Measurements from ENCODE around the gene RCAN1. TPM values are rescaled to one million over a fixed set of nuclear protein-coding genes. Genes with fewer than 3 reads are reported as not detected.

Gene RCAN1
- polyA plus RNA-seq, 3 donors, result 5.2 to 17.5 (median 15.1) TPM

- Histone ChIP-seq H3K9ac (ENCODE audit: insufficient read depth, low read length, poor library complexity, severe bottlenecking) (no peak overlapping the region), H3K9me3 (replicated peaks in 1 of 2; ENCODE audit: control insufficient read depth in 1 of 2, insufficient read depth in 1 of 2, low read length in 2 of 2) (no peaks in the 10 kb centered on the region), H3K27ac (ENCODE audit: low read depth in 1 of 2, low read length in 2 of 2) (no peak overlapping the region), H3K4me2 (replicated peaks; ENCODE audit: extremely low read depth, low read length, poor library complexity, severe bottlenecking) (no peak overlapping the region), H3K4me3 (replicated peaks in 1 of 3; ENCODE audit: low read depth in 2 of 3, low read length in 3 of 3) (no peak overlapping the region), H3K27me3 (ENCODE audit: control insufficient read depth in 2 of 2, insufficient read depth in 2 of 2, low read length in 2 of 2) (no peaks in the 10 kb centered on the region), H3K36me3 (replicated peaks in 1 of 2; ENCODE audit: control insufficient read depth in 1 of 2, insufficient read depth in 2 of 2, low read length in 2 of 2) (no peaks in the 10 kb centered on the region), H4K20me1 (ENCODE audit: insufficient read depth, low read length) (no peaks in the 10 kb centered on the region), H3K4me1 (ENCODE audit: control insufficient read depth in 1 of 2, insufficient read depth in 2 of 2, low read length in 2 of 2) (peaks cover 12 to 13% of the 10 kb centered on the region in 2 donors), H2AFZ (ENCODE audit: insufficient read depth, low read depth, low read length, poor library complexity, severe bottlenecking) (no peak overlapping the region), H3K79me2 (ENCODE audit: insufficient read depth, low read length) (no peaks in the 10 kb centered on the region)
- Mint-ChIP-seq H3K4me3 (no peak overlapping the region), H3K9me3 (no peaks in the 10 kb centered on the region), H3K4me1 (peaks cover 19% of the 10 kb centered on the region), H3K36me3 (no peaks in the 10 kb centered on the region), H3K27ac (no peak overlapping the region), H3K27me3 (ENCODE audit: low read depth in 3 of 3) (peaks cover 0 to 5% (median 0%) of the 10 kb centered on the region in 3 donors)
- no peak for DNase-seq
- intact Hi-C loops (cut with micrococcal nuclease), result no loop called here
- TF ChIP-seq, protein P1, sequence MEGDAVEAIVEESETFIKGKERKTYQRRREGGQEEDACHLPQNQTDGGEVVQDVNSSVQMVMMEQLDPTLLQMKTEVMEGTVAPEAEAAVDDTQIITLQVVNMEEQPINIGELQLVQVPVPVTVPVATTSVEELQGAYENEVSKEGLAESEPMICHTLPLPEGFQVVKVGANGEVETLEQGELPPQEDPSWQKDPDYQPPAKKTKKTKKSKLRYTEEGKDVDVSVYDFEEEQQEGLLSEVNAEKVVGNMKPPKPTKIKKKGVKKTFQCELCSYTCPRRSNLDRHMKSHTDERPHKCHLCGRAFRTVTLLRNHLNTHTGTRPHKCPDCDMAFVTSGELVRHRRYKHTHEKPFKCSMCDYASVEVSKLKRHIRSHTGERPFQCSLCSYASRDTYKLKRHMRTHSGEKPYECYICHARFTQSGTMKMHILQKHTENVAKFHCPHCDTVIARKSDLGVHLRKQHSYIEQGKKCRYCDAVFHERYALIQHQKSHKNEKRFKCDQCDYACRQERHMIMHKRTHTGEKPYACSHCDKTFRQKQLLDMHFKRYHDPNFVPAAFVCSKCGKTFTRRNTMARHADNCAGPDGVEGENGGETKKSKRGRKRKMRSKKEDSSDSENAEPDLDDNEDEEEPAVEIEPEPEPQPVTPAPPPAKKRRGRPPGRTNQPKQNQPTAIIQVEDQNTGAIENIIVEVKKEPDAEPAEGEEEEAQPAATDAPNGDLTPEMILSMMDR (IDR thresholded peaks at IDR 0.05), result no peak
- 100% methylated on average over 1 of the region's 6 CpGs for WGBS (ENCODE audit: insufficient coverage)
Observed at GRCh38 chr21:34625030-34625593, 10.2 kb upstream of the RCAN1 start.

GRCh38 chr21:34623516-34623915 is 8.6 kb upstream of the RCAN1 start:
- Histone ChIP-seq H3K79me2 (ENCODE audit: insufficient read depth, low read length) (no peaks in the 10 kb centered on the region), H3K36me3 (replicated peaks in 1 of 2; ENCODE audit: control insufficient read depth in 1 of 2, insufficient read depth in 2 of 2, low read length in 2 of 2) (no peaks in the 10 kb centered on the region), H3K9ac (ENCODE audit: insufficient read depth, low read length, poor library complexity, severe bottlenecking) (no peak overlapping the region), H3K4me2 (replicated peaks; ENCODE audit: extremely low read depth, low read length, poor library complexity, severe bottlenecking) (no peak overlapping the region), H3K4me3 (replicated peaks in 1 of 3; ENCODE audit: low read depth in 2 of 3, low read length in 3 of 3) (peak overlapping the region in 1 of 3 experiments; percentile 8), H3K9me3 (replicated peaks in 1 of 2; ENCODE audit: control insufficient read depth in 1 of 2, insufficient read depth in 1 of 2, low read length in 2 of 2) (no peaks in the 10 kb centered on the region), H4K20me1 (ENCODE audit: insufficient read depth, low read length) (no peaks in the 10 kb centered on the region), H2AFZ (ENCODE audit: insufficient read depth, low read depth, low read length, poor library complexity, severe bottlenecking) (peak overlapping the region; percentile 27), H3K27ac (ENCODE audit: low read depth in 1 of 2, low read length in 2 of 2) (no peak overlapping the region), H3K27me3 (ENCODE audit: control insufficient read depth in 2 of 2, insufficient read depth in 2 of 2, low read length in 2 of 2) (no peaks in the 10 kb centered on the region), H3K4me1 (ENCODE audit: control insufficient read depth in 1 of 2, insufficient read depth in 2 of 2, low read length in 2 of 2) (peaks cover 21 to 23% of the 10 kb centered on the region in 2 donors)
- H3K27me3 Mint-ChIP-seq (ENCODE audit: low read depth in 3 of 3), result peaks cover 0 to 5% (median 0%) of the 10 kb centered on the region in 3 donors
- intact Hi-C loops (cut with micrococcal nuclease), result no loop called here
- peaks cover 28% of the 10 kb centered on the region for H3K4me1 Mint-ChIP-seq
- no peaks in the 10 kb centered on the region for H3K36me3 Mint-ChIP-seq
- H3K4me3 Mint-ChIP-seq, result peak overlapping the region; percentile 6 to 39
- H3K9me3 Mint-ChIP-seq, result no peaks in the 10 kb centered on the region
- TF ChIP-seq, protein P1 (IDR thresholded peaks at IDR 0.05), result no peak
- DNase-seq, result peak in 2 of 3 donors; percentile 34 to 41
- WGBS (ENCODE audit: insufficient coverage), result 39% methylated on average over 3 of the region's 4 CpGs
- peak overlapping the region in 5 of 7 donors; percentile 1 to 82 (median 51) for H3K27ac Mint-ChIP-seq
